IgD-negative memory B cell (primary cell): ENCODE data around the gene SMARCAD1. TPM values are rescaled to one million over a fixed set of nuclear protein-coding genes. Genes with fewer than 3 reads are reported as not detected.
A peak's percentile ranks its signal among the peaks of the same experiment; 100 is the strongest.

Experiments used
- H3K27ac Mint-ChIP-seq, 3 donors: one replicate each; pipeline ENCODE4 v1.8.0; 2020 to 2022; ENCODE audit warnings: mild to moderate bottlenecking in 3 of 3, mixed read lengths in 3 of 3, moderate library complexity in 1 of 3
- H3K27me3 Mint-ChIP-seq: one replicate; pipeline ENCODE4 v1.8.0; 2021; ENCODE audit warnings: mixed read lengths
- H3K36me3 Mint-ChIP-seq: one replicate; pipeline ENCODE4 v1.8.0; 2020; ENCODE audit warnings: mild to moderate bottlenecking, mixed read lengths
- H3K4me1 Mint-ChIP-seq, 3 donors: one replicate each; pipeline ENCODE4 v1.8.0; 2020 to 2022; ENCODE audit warnings: mixed read lengths in 3 of 3, mild to moderate bottlenecking in 1 of 3
- H3K4me3 Mint-ChIP-seq, 4 donors: one replicate each; pipeline ENCODE4 v1.8.0; 2020 to 2022; ENCODE audit warnings: mild to moderate bottlenecking in 4 of 4, mixed read lengths in 4 of 4, moderate library complexity in 3 of 4
- H3K9me3 Mint-ChIP-seq, 3 donors: one replicate each; pipeline ENCODE4 v1.8.0; 2020 to 2021; ENCODE audit warnings: mixed read lengths in 3 of 3, mild to moderate bottlenecking in 1 of 3
- polyA plus RNA-seq: library from polyadenylated mRNA; unstranded; fragments of 300-500 nt; fragmentation: Illumina TruSeq; gene quantifications from one replicate; pipeline ENCODE4 v1.2.3, GENCODE V29; 2021

The SMARCAD1 gene
- polyA plus RNA-seq, 1 donor from 2014 or later: 10.2 TPM

DNA sequence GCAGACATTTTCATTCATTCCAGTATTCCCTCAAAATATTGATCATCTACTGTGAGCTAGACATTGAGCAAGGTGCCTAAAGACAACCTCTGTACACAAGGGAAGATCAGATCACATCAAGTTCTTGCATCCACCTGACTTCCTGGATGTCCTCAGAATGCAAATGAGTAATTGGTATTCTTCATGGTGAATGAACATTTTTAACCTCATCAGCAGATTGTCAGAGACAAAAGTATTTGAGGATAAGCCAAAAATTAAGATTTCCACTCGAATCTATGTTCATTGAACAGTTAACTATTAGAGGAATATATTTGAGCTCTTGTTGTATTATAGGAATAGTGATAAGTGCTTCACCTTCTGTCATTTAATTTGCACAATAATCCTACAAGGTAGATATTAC, 1.3 kb downstream of the SMARCAD1 start:
- Mint-ChIP-seq H3K4me3 (peak overlapping the region; percentile 95 to 100 (median 97)), H3K27ac (peak overlapping the region in 1 of 3 donors; percentile 95), H3K27me3 (no peaks in the 10 kb centered on the region), H3K9me3 (no peaks in the 10 kb centered on the region), H3K36me3 (peaks cover 13% of the 10 kb centered on the region), H3K4me1 (peaks cover 16 to 39% (median 36%) of the 10 kb centered on the region in 3 donors)

- Mint-ChIP-seq H3K4me1 (peaks cover 25 to 45% (median 37%) of the 10 kb centered on the region in 3 donors), H3K27ac (no peak overlapping the region), H3K9me3 (peaks cover 0 to 2% (median 0%) of the 10 kb centered on the region in 3 donors), H3K27me3 (no peaks in the 10 kb centered on the region), H3K4me3 (no peak overlapping the region), H3K36me3 (peaks cover 24% of the 10 kb centered on the region)
Measured at GRCh38 chr4:94211861-94212260, 4.2 kb downstream of the SMARCAD1 start.

DNA sequence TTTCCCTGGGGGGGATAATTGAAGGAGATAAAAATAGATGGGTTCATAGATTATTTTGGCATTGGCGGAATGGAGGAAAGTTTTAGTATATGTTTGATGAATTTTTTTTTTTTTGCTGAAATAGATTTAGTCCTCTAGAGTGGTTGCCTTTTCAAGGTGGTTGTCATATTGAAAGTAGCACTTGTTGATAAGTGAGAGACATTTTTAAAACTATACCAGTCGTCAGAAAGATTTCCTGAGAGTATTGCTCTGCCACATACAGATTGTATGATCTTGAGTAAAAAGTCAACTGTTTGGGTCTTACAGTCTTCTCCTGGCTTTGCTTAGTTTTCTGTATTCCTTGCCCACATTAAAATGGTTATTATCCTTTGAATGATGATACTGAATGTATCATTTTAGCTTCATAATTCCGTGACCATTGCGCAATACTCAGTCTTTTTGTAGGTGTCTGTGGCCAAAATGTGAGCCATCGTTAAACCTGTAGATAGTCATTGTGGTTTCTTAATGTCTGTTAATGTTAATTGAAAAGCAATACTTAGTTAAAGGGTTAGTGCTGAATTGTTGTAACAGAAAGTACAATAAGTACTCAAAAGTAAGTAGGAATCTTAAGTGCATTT, 7.1 kb downstream of the SMARCAD1 start:
- no peak overlapping the region for H3K27ac Mint-ChIP-seq
- peaks cover 17 to 31% (median 17%) of the 10 kb centered on the region in 3 donors for H3K4me1 Mint-ChIP-seq
- peak overlapping the region in 1 of 4 donors; percentile 2 for H3K4me3 Mint-ChIP-seq
- peaks cover 24% of the 10 kb centered on the region for H3K36me3 Mint-ChIP-seq
- H3K27me3 Mint-ChIP-seq: no peaks in the 10 kb centered on the region
- peaks cover 0 to 2% (median 0%) of the 10 kb centered on the region in 3 donors for H3K9me3 Mint-ChIP-seq

- Mint-ChIP-seq H3K27ac (no peak overlapping the region), H3K27me3 (no peaks in the 10 kb centered on the region), H3K4me3 (no peak overlapping the region), H3K9me3 (peaks cover 0 to 2% (median 0%) of the 10 kb centered on the region in 3 donors), H3K36me3 (peaks cover 21% of the 10 kb centered on the region), H3K4me1 (peaks cover 13 to 25% (median 14%) of the 10 kb centered on the region in 3 donors)
Measured at GRCh38 chr4:94216394-94216793, 8.7 kb downstream of the SMARCAD1 start.

GRCh38 chr4:94219402-94219801, 11.7 kb downstream of the SMARCAD1 start:
- Mint-ChIP-seq H3K4me1 (peaks cover 11 to 15% (median 14%) of the 10 kb centered on the region in 3 donors), H3K27me3 (no peaks in the 10 kb centered on the region), H3K9me3 (peaks cover 0 to 2% (median 0%) of the 10 kb centered on the region in 3 donors), H3K36me3 (peaks cover 12% of the 10 kb centered on the region), H3K4me3 (no peak overlapping the region), H3K27ac (no peak overlapping the region)

GRCh38 chr4:94221916-94222315, 14.3 kb downstream of the SMARCAD1 start:
- H3K4me3 Mint-ChIP-seq: no peak overlapping the region
- H3K27ac Mint-ChIP-seq: peak overlapping the region in 1 of 3 donors; percentile 9
- H3K27me3 Mint-ChIP-seq: no peaks in the 10 kb centered on the region
- peaks cover 8 to 29% (median 18%) of the 10 kb centered on the region in 3 donors for H3K4me1 Mint-ChIP-seq
- no peaks in the 10 kb centered on the region for H3K9me3 Mint-ChIP-seq
- H3K36me3 Mint-ChIP-seq: peaks cover 5% of the 10 kb centered on the region

- no peak overlapping the region for H3K4me3 Mint-ChIP-seq
- H3K27ac Mint-ChIP-seq: no peak overlapping the region
- H3K36me3 Mint-ChIP-seq: peaks cover 7% of the 10 kb centered on the region
- no peaks in the 10 kb centered on the region for H3K9me3 Mint-ChIP-seq
- H3K4me1 Mint-ChIP-seq: peaks cover 12 to 29% (median 21%) of the 10 kb centered on the region in 3 donors
- H3K27me3 Mint-ChIP-seq: no peaks in the 10 kb centered on the region
Measured at GRCh38 chr4:94225449-94225848, 17.8 kb downstream of the SMARCAD1 start.

- no peaks in the 10 kb centered on the region for H3K27me3 Mint-ChIP-seq
- H3K27ac Mint-ChIP-seq: no peak overlapping the region
- no peaks in the 10 kb centered on the region for H3K9me3 Mint-ChIP-seq
- H3K4me3 Mint-ChIP-seq: no peak overlapping the region
- H3K4me1 Mint-ChIP-seq: peaks cover 14 to 24% (median 17%) of the 10 kb centered on the region in 3 donors
- H3K36me3 Mint-ChIP-seq: peaks cover 5% of the 10 kb centered on the region
Measured at GRCh38 chr4:94226763-94227162, 19.1 kb downstream of the SMARCAD1 start.

GRCh38 chr4:94228493-94229216, 21.0 kb downstream of the SMARCAD1 start:
- no peaks in the 10 kb centered on the region for H3K27me3 Mint-ChIP-seq
- H3K4me3 Mint-ChIP-seq: no peak overlapping the region
- peaks cover 12 to 23% (median 17%) of the 10 kb centered on the region in 3 donors for H3K4me1 Mint-ChIP-seq
- no peak overlapping the region for H3K27ac Mint-ChIP-seq
- no peaks in the 10 kb centered on the region for H3K9me3 Mint-ChIP-seq
- peaks cover 5% of the 10 kb centered on the region for H3K36me3 Mint-ChIP-seq

- H3K4me3 Mint-ChIP-seq: no peak overlapping the region
- peaks cover 0 to 6% (median 1%) of the 10 kb centered on the region in 3 donors for H3K4me1 Mint-ChIP-seq
- peak overlapping the region in 2 of 3 donors; percentile 14 to 53 for H3K27ac Mint-ChIP-seq
- no peaks in the 10 kb centered on the region for H3K9me3 Mint-ChIP-seq
- H3K27me3 Mint-ChIP-seq: no peaks in the 10 kb centered on the region
- peaks cover 2% of the 10 kb centered on the region for H3K36me3 Mint-ChIP-seq
Measured at GRCh38 chr4:94232519-94232918, 24.9 kb downstream of the SMARCAD1 start.

GRCh38 chr4:94235825-94236224, 28.2 kb downstream of the SMARCAD1 start:
- H3K9me3 Mint-ChIP-seq: no peaks in the 10 kb centered on the region
- no peaks in the 10 kb centered on the region for H3K36me3 Mint-ChIP-seq
- no peak overlapping the region for H3K27ac Mint-ChIP-seq

GRCh38 chr4:94237271-94237670, 29.6 kb downstream of the SMARCAD1 start:
- Mint-ChIP-seq H3K4me1 (peaks cover 0 to 1% (median 0%) of the 10 kb centered on the region in 3 donors), H3K36me3 (no peaks in the 10 kb centered on the region), H3K9me3 (no peaks in the 10 kb centered on the region), H3K27ac (no peak overlapping the region), H3K27me3 (no peaks in the 10 kb centered on the region), H3K4me3 (no peak overlapping the region)

More at GRCh38 chr4:94235825-94236224, 28.2 kb downstream of the SMARCAD1 start:
- no peaks in the 10 kb centered on the region for H3K4me1 Mint-ChIP-seq
- H3K4me3 Mint-ChIP-seq: no peak overlapping the region
- no peaks in the 10 kb centered on the region for H3K27me3 Mint-ChIP-seq

GRCh38 chr4:94238160-94238559, 30.5 kb downstream of the SMARCAD1 start:
- H3K4me1 Mint-ChIP-seq: peaks cover 0 to 2% (median 0%) of the 10 kb centered on the region in 3 donors
- no peaks in the 10 kb centered on the region for H3K36me3 Mint-ChIP-seq
- no peak overlapping the region for H3K4me3 Mint-ChIP-seq
- H3K9me3 Mint-ChIP-seq: no peaks in the 10 kb centered on the region
- H3K27me3 Mint-ChIP-seq: no peaks in the 10 kb centered on the region
- peak overlapping the region in 1 of 3 donors; percentile 49 for H3K27ac Mint-ChIP-seq

DNA sequence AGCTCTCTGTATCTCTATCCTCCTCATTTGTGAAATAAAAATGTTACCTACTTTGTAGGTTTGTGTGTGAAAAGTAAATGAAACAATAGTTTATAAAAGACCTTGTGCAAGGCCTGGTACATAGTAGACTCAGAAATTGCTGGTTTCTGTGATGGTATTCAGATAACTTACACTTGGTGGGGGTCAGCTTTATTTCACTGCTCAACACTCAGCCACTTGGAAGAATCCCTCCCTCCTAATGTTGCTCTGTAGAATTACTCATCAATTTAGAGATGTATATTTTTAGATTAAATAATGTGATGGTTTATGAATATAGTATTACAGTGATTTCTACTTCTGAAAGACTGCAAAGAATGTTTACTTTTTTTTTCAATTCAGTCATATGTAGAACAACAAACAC, 32.7 kb downstream of the SMARCAD1 start:
- Mint-ChIP-seq H3K4me1 (peaks cover 15 to 22% (median 20%) of the 10 kb centered on the region in 3 donors), H3K27ac (no peak overlapping the region), H3K4me3 (no peak overlapping the region), H3K27me3 (no peaks in the 10 kb centered on the region), H3K9me3 (no peaks in the 10 kb centered on the region), H3K36me3 (peaks cover 3% of the 10 kb centered on the region)

DNA sequence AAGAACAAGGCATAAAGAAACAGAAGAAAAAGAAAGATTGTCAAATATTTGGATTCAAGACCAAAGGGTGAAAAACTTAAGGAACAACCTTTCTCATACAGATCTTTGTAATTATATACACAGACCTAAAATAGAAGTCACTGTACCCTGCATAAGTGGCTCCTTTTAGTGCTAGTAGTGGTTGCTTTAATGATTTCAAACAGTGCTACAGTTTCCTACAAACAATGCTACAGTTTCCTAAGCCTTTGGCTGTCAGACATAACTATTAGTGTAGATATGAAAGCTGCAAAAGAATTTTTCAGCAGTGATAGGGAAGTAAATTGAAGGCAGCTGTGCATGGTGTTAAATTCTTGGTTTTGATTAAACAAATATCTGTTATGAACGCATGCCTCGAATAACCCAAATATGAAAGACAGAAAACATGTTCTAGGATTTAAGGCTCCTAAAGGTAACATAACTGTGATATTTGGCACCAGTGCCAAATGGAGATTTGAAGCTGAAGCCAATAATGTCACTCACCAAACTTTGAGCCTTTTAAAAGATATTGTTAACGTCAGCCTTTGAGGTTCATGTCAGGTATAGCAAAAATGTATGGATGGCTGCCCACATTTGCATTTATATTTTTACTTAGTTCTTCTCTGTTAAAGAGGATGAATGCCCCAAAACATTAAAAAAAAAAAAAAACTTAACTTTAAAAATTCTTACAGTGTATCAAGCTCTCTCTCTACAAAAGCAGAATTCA, 36.6 kb downstream of the SMARCAD1 start:
- Mint-ChIP-seq H3K4me1 (peaks cover 15 to 22% (median 21%) of the 10 kb centered on the region in 3 donors), H3K27ac (peak overlapping the region in 1 of 3 donors; percentile 16), H3K36me3 (peaks cover 3% of the 10 kb centered on the region), H3K9me3 (no peaks in the 10 kb centered on the region), H3K4me3 (peak overlapping the region in 1 of 4 donors; percentile 21), H3K27me3 (no peaks in the 10 kb centered on the region)
